Measurements from ENCODE around the gene CTAGE9. TPM values are rescaled to one million over a fixed set of nuclear protein-coding genes. Genes with fewer than 3 reads are reported as not detected.

The CTAGE9 gene
- total RNA-seq, 5 donors from 2014 or later (not counting 1 experiment from before 2014, with no cell fraction given): not detected

- H3K4me1 Mint-ChIP-seq: no peaks in the 10 kb centered on the region
- H3K27ac Mint-ChIP-seq: no peak overlapping the region
- no peak for ATAC-seq (replicated peaks in 1 of 4)
- Histone ChIP-seq H3K4me1 (ENCODE audit: control insufficient read depth in 1 of 2, extremely low read depth in 1 of 2, insufficient read depth in 2 of 2, low read length in 2 of 2) (no peaks in the 10 kb centered on the region), H3K4me3 (ENCODE audit: control insufficient read depth in 1 of 2, extremely low read depth in 1 of 2, low read length in 1 of 2) (no peak overlapping the region), H3K27me3 (replicated peaks in 1 of 2; ENCODE audit: control insufficient read depth in 2 of 2, extremely low read depth in 1 of 2, insufficient read depth in 2 of 2, low read length in 1 of 2) (no peaks in the 10 kb centered on the region), H3K36me3 (ENCODE audit: control insufficient read depth in 2 of 2, extremely low read depth in 1 of 2, insufficient read depth in 1 of 2, low read length in 1 of 2) (no peaks in the 10 kb centered on the region), H3K9me3 (no peaks in the 10 kb centered on the region), H3K27ac (ENCODE audit: low read length) (no peak overlapping the region)
- peaks cover 3% of the 10 kb centered on the region for H3K36me3 Mint-ChIP-seq
- no peak overlapping the region for H3K4me3 Mint-ChIP-seq
- POLR2A ChIA-PET: no interaction called here
- no peaks in the 10 kb centered on the region for H3K9me3 Mint-ChIP-seq
- CTCF ChIA-PET: no interaction called here
- H3K27me3 Mint-ChIP-seq: no peaks in the 10 kb centered on the region
- WGBS (ENCODE audit: insufficient coverage): 80% methylated on average over 1 of the region's 2 CpGs
- no peak for DNase-seq
Observed at GRCh38 chr6:131682442-131682841, 28.4 kb downstream of the CTAGE9 start.

- H3K4me1 Mint-ChIP-seq: no peaks in the 10 kb centered on the region
- peaks cover 3% of the 10 kb centered on the region for H3K36me3 Mint-ChIP-seq
- ATAC-seq (replicated peaks in 1 of 4): no peak
- H3K4me3 ChIP-seq (ENCODE audit: control insufficient read depth in 1 of 2, extremely low read depth in 1 of 2, low read length in 1 of 2): no peak overlapping the region
- H3K9me3 Mint-ChIP-seq: no peaks in the 10 kb centered on the region
- no peak overlapping the region for H3K4me3 Mint-ChIP-seq
- DNase-seq: no peak
- H3K9me3 ChIP-seq: no peaks in the 10 kb centered on the region
- no peak overlapping the region for H3K27ac ChIP-seq (ENCODE audit: low read length)
- no peaks in the 10 kb centered on the region for H3K36me3 ChIP-seq (ENCODE audit: control insufficient read depth in 2 of 2, extremely low read depth in 1 of 2, insufficient read depth in 1 of 2, low read length in 1 of 2)
- ChIA-PET POLR2A (no interaction called here), CTCF (no interaction called here)
- no peaks in the 10 kb centered on the region for H3K4me1 ChIP-seq (ENCODE audit: control insufficient read depth in 1 of 2, extremely low read depth in 1 of 2, insufficient read depth in 2 of 2, low read length in 2 of 2)
- H3K27me3 ChIP-seq (replicated peaks in 1 of 2; ENCODE audit: control insufficient read depth in 2 of 2, extremely low read depth in 1 of 2, insufficient read depth in 2 of 2, low read length in 1 of 2): no peaks in the 10 kb centered on the region
- H3K27me3 Mint-ChIP-seq: no peaks in the 10 kb centered on the region
- H3K27ac Mint-ChIP-seq: no peak overlapping the region
Observed at GRCh38 chr6:131681585-131681984, 29.2 kb downstream of the CTAGE9 start.

- Mint-ChIP-seq H3K4me3 (no peak overlapping the region), H3K9me3 (no peaks in the 10 kb centered on the region), H3K4me1 (no peaks in the 10 kb centered on the region), H3K27me3 (no peaks in the 10 kb centered on the region), H3K36me3 (peaks cover 5% of the 10 kb centered on the region), H3K27ac (no peak overlapping the region)
- H3K9me3 ChIP-seq: no peaks in the 10 kb centered on the region
- H3K36me3 ChIP-seq (ENCODE audit: control insufficient read depth in 2 of 2, extremely low read depth in 1 of 2, insufficient read depth in 1 of 2, low read length in 1 of 2): no peaks in the 10 kb centered on the region
- H3K4me3 ChIP-seq (ENCODE audit: control insufficient read depth in 1 of 2, extremely low read depth in 1 of 2, low read length in 1 of 2): no peak overlapping the region
- no peaks in the 10 kb centered on the region for H3K4me1 ChIP-seq (ENCODE audit: control insufficient read depth in 1 of 2, extremely low read depth in 1 of 2, insufficient read depth in 2 of 2, low read length in 2 of 2)
- peaks cover 0 to 1% of the 10 kb centered on the region in 2 experiments for H3K27me3 ChIP-seq (replicated peaks in 1 of 2; ENCODE audit: control insufficient read depth in 2 of 2, extremely low read depth in 1 of 2, insufficient read depth in 2 of 2, low read length in 1 of 2)
- H3K27ac ChIP-seq (ENCODE audit: low read length): no peak overlapping the region
- ChIA-PET POLR2A (no interaction called here), CTCF (no interaction called here)
- ATAC-seq (replicated peaks in 1 of 4): no peak
- no peak for DNase-seq
- WGBS (ENCODE audit: insufficient coverage): 92% methylated on average over 2 of the region's 2 CpGs
Observed at GRCh38 chr6:131680868-131681267, 29.9 kb downstream of the CTAGE9 start.

DNA sequence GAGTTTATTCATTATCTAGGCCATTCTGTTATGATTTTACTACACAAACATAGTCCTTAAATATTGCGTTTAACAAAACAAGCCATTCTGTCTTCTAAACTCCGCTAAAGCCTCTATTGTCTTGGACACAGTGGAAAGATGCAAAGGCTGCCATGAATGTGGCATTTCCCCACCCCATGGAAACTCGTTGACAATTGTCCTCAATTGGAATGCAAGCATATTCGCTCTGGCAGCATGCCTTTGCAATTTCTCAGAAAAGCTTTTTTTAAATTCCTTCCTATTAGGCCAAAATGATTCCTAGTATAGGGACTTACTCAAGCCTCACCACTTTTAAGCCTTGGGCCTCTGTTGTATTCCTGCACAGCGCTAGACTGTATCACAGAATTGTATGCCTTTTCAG lies 32.4 kb downstream of the CTAGE9 start:
- no peaks in the 10 kb centered on the region for H3K9me3 Mint-ChIP-seq
- ATAC-seq (replicated peaks in 1 of 4) (no peak), DNase-seq (no peak)
- H3K27me3 Mint-ChIP-seq: no peaks in the 10 kb centered on the region
- H3K27ac Mint-ChIP-seq: no peak overlapping the region
- POLR2A ChIA-PET: no interaction called here
- no peaks in the 10 kb centered on the region for H3K4me1 ChIP-seq (ENCODE audit: control insufficient read depth in 1 of 2, extremely low read depth in 1 of 2, insufficient read depth in 2 of 2, low read length in 2 of 2)
- CTCF ChIA-PET: interaction anchor here in 1 of 2 donors (0.6 kb wide), 1 partner anchor 41 kb away, joined by 4 read pairs; no protein-coding TSS in a partner anchor
- H3K4me1 Mint-ChIP-seq: no peaks in the 10 kb centered on the region
- no peaks in the 10 kb centered on the region for H3K9me3 ChIP-seq
- 87% methylated on average over 5 of the region's 5 CpGs for WGBS (ENCODE audit: insufficient coverage)
- peaks cover 3% of the 10 kb centered on the region for H3K36me3 Mint-ChIP-seq
- H3K4me3 Mint-ChIP-seq: no peak overlapping the region
- H3K4me3 ChIP-seq (ENCODE audit: control insufficient read depth in 1 of 2, extremely low read depth in 1 of 2, low read length in 1 of 2): no peak overlapping the region
- H3K36me3 ChIP-seq (ENCODE audit: control insufficient read depth in 2 of 2, extremely low read depth in 1 of 2, insufficient read depth in 1 of 2, low read length in 1 of 2): no peaks in the 10 kb centered on the region
- peaks cover 0 to 2% of the 10 kb centered on the region in 2 experiments for H3K27me3 ChIP-seq (replicated peaks in 1 of 2; ENCODE audit: control insufficient read depth in 2 of 2, extremely low read depth in 1 of 2, insufficient read depth in 2 of 2, low read length in 1 of 2)
- H3K27ac ChIP-seq (ENCODE audit: low read length): no peak overlapping the region

GRCh38 chr6:131673184-131673583 lies 37.6 kb downstream of the CTAGE9 start:
- DNase-seq (no peak), ATAC-seq (replicated peaks in 1 of 4) (no peak)
- no CpG with 5 or more reads among the region's 2 CpGs for WGBS (ENCODE audit: insufficient coverage)
- no peaks in the 10 kb centered on the region for H3K4me1 ChIP-seq (ENCODE audit: control insufficient read depth in 1 of 2, extremely low read depth in 1 of 2, insufficient read depth in 2 of 2, low read length in 2 of 2)
- no peak overlapping the region for H3K4me3 ChIP-seq (ENCODE audit: control insufficient read depth in 1 of 2, extremely low read depth in 1 of 2, low read length in 1 of 2)
- H3K36me3 Mint-ChIP-seq: peaks cover 3% of the 10 kb centered on the region
- no peaks in the 10 kb centered on the region for H3K27me3 Mint-ChIP-seq
- H3K27ac Mint-ChIP-seq: no peak overlapping the region
- no peak overlapping the region for H3K27ac ChIP-seq (ENCODE audit: low read length)
- H3K9me3 Mint-ChIP-seq: no peaks in the 10 kb centered on the region
- ChIA-PET POLR2A (no interaction called here), CTCF (no interaction called here)
- no peaks in the 10 kb centered on the region for H3K36me3 ChIP-seq (ENCODE audit: control insufficient read depth in 2 of 2, extremely low read depth in 1 of 2, insufficient read depth in 1 of 2, low read length in 1 of 2)
- H3K4me1 Mint-ChIP-seq: no peaks in the 10 kb centered on the region
- no peaks in the 10 kb centered on the region for H3K9me3 ChIP-seq
- H3K27me3 ChIP-seq (replicated peaks in 1 of 2; ENCODE audit: control insufficient read depth in 2 of 2, extremely low read depth in 1 of 2, insufficient read depth in 2 of 2, low read length in 1 of 2): peaks cover 0 to 2% of the 10 kb centered on the region in 2 experiments
- no peak overlapping the region for H3K4me3 Mint-ChIP-seq

- ChIA-PET CTCF (no interaction called here), POLR2A (no interaction called here)
- no peaks in the 10 kb centered on the region for H3K4me1 ChIP-seq (ENCODE audit: control insufficient read depth in 1 of 2, extremely low read depth in 1 of 2, insufficient read depth in 2 of 2, low read length in 2 of 2)
- Mint-ChIP-seq H3K27ac (no peak overlapping the region), H3K27me3 (no peaks in the 10 kb centered on the region), H3K4me3 (no peak overlapping the region), H3K4me1 (no peaks in the 10 kb centered on the region), H3K9me3 (no peaks in the 10 kb centered on the region), H3K36me3 (no peaks in the 10 kb centered on the region)
- no peaks in the 10 kb centered on the region for H3K9me3 ChIP-seq
- no peaks in the 10 kb centered on the region for H3K27me3 ChIP-seq (replicated peaks in 1 of 2; ENCODE audit: control insufficient read depth in 2 of 2, extremely low read depth in 1 of 2, insufficient read depth in 2 of 2, low read length in 1 of 2)
- 50% methylated on average over 1 of the region's 1 CpG for WGBS (ENCODE audit: insufficient coverage)
- no peaks in the 10 kb centered on the region for H3K36me3 ChIP-seq (ENCODE audit: control insufficient read depth in 2 of 2, extremely low read depth in 1 of 2, insufficient read depth in 1 of 2, low read length in 1 of 2)
- ATAC-seq (replicated peaks in 1 of 4) (no peak), DNase-seq (no peak)
- H3K27ac ChIP-seq (ENCODE audit: low read length): no peak overlapping the region
- H3K4me3 ChIP-seq (ENCODE audit: control insufficient read depth in 1 of 2, extremely low read depth in 1 of 2, low read length in 1 of 2): no peak overlapping the region
Observed at GRCh38 chr6:131669891-131670290, 40.9 kb downstream of the CTAGE9 start.

- H3K4me3 ChIP-seq (ENCODE audit: control insufficient read depth in 1 of 2, extremely low read depth in 1 of 2, low read length in 1 of 2): no peak overlapping the region
- H3K9me3 ChIP-seq: no peaks in the 10 kb centered on the region
- ATAC-seq (replicated peaks in 1 of 4) (no peak), DNase-seq (no peak)
- ChIA-PET POLR2A (no interaction called here), CTCF (interaction anchor here in 1 of 2 donors (0.6 kb wide), 1 partner anchor 1812 kb away, joined by 3 read pairs; no protein-coding TSS in a partner anchor)
- Mint-ChIP-seq H3K27me3 (no peaks in the 10 kb centered on the region), H3K4me3 (no peak overlapping the region), H3K36me3 (no peaks in the 10 kb centered on the region), H3K27ac (no peak overlapping the region), H3K4me1 (no peaks in the 10 kb centered on the region), H3K9me3 (no peaks in the 10 kb centered on the region)
- H3K27me3 ChIP-seq (replicated peaks in 1 of 2; ENCODE audit: control insufficient read depth in 2 of 2, extremely low read depth in 1 of 2, insufficient read depth in 2 of 2, low read length in 1 of 2): no peaks in the 10 kb centered on the region
- no peaks in the 10 kb centered on the region for H3K36me3 ChIP-seq (ENCODE audit: control insufficient read depth in 2 of 2, extremely low read depth in 1 of 2, insufficient read depth in 1 of 2, low read length in 1 of 2)
- H3K4me1 ChIP-seq (ENCODE audit: control insufficient read depth in 1 of 2, extremely low read depth in 1 of 2, insufficient read depth in 2 of 2, low read length in 2 of 2): no peaks in the 10 kb centered on the region
- WGBS (ENCODE audit: insufficient coverage): no CpG with 5 or more reads among the region's 2 CpGs
- H3K27ac ChIP-seq (ENCODE audit: low read length): no peak overlapping the region
Observed at GRCh38 chr6:131663578-131664165, 47.1 kb downstream of the CTAGE9 start.

Data from T-cell (primary cell).